Neural progenitor cell (in vitro differentiated cells): Measurements from ENCODE around the gene ARL15.

Experiments used
- CTCF ChIP-seq: fragments of 200-600 bp; sonication (generic); IDR thresholded peaks from 2 replicates; pipeline ENCODE4 v1.5.1; 2017; ENCODE audit warnings: antibody characterized with exemption, mild to moderate bottlenecking
- EZH2 ChIP-seq: fragments of 200-600 bp; sonication (generic); IDR thresholded peaks from 2 replicates; pipeline ENCODE4 v1.6.1; 2017; ENCODE audit warnings: antibody characterized with exemption, mild to moderate bottlenecking, moderate library complexity
- EZH2phosphoT487 ChIP-seq: fragments of 200-600 bp; sonication (generic); IDR thresholded peaks from 2 replicates; pipeline ENCODE4 v1.6.1; 2017; ENCODE audit warnings: antibody characterized with exemption

GRCh38 chr5:54176066-54176830 is 134.1 kb downstream of the ARL15 start:
- TF ChIP-seq CTCF, result no peak
- TF ChIP-seq EZH2phosphoT487, result no peak
- no peak for TF ChIP-seq EZH2
